Measurements from ENCODE around the gene ZNF622.

ZNF622 gene, protein sequence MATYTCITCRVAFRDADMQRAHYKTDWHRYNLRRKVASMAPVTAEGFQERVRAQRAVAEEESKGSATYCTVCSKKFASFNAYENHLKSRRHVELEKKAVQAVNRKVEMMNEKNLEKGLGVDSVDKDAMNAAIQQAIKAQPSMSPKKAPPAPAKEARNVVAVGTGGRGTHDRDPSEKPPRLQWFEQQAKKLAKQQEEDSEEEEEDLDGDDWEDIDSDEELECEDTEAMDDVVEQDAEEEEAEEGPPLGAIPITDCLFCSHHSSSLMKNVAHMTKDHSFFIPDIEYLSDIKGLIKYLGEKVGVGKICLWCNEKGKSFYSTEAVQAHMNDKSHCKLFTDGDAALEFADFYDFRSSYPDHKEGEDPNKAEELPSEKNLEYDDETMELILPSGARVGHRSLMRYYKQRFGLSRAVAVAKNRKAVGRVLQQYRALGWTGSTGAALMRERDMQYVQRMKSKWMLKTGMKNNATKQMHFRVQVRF

GRCh38 chr5:16465544-16466432, at the start of gene ZNF622:
Gene ZNF622 (minus strand): TSS chr5:16465800. CDS start chr5:16465665, 135 bp downstream.
- peak; percentile 89 for DNase-seq (ENCODE audit: low spot score)

- DNase-seq (ENCODE audit: low spot score), result no peak
Measured at GRCh38 chr5:16510098-16510497, 44.5 kb upstream of the ZNF622 start.

DNA sequence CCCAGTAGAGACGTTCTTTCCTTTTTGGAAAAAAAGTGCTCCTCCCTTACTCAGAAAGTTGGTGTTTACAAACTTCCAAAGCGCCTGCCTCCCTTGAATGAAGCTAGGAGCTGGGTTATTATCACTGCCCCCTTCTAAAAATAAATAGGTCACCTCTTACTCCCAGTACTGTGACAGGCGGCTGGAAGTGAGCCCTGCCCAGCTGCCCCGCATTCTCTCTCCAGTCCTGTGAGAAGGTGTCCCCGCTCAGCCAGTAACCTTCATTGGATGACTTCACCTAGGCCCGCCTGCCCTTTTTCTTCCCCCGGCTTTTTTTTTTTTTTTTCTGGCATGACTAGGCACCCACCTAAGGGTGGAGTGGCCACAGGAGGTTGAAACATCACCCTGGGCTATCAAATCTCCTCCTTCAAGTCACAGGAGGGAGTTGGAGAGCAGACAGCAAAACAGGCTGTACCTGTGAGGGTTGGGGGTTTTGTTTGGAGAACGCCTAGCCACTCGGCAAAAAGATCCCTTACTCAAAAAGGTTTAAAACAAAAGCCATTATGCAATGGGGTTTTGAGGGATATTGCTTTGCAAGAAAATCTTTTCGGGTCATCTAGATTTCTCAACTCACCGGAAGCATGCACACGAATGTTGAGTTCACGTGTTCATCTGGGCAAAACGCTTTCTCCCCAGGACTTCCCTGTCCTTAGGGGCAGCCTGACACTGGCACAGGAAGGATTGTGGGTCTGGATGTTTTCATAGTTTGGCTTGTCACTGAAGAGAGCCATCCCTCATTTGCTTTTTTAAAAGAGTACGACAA, 43.3 kb upstream of the ZNF622 start:
- no peak for DNase-seq (ENCODE audit: low spot score)

DNA sequence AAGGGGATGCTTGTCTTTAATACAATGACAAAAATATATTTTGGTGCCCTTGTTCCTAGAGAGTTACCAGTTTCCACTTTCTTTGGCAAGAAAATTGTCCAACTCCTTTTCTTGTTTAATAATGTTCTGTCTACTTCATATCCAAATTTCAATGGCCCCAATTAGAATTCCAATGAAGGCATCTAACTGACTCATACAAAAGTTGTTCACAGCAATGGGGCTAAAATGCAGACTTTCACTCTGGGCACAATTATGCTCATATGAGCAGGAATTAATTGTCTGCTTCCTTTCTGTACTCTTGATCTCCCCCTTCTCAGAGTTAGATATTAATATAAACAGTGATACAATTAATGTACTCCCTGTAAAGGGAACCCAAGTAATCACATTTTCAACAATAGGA, 42.1 kb upstream of the ZNF622 start:
- no peak for DNase-seq (ENCODE audit: low spot score)

GRCh38 chr5:16505904-16506303, 40.3 kb upstream of the ZNF622 start:
- DNase-seq (ENCODE audit: low spot score), result no peak

DNA sequence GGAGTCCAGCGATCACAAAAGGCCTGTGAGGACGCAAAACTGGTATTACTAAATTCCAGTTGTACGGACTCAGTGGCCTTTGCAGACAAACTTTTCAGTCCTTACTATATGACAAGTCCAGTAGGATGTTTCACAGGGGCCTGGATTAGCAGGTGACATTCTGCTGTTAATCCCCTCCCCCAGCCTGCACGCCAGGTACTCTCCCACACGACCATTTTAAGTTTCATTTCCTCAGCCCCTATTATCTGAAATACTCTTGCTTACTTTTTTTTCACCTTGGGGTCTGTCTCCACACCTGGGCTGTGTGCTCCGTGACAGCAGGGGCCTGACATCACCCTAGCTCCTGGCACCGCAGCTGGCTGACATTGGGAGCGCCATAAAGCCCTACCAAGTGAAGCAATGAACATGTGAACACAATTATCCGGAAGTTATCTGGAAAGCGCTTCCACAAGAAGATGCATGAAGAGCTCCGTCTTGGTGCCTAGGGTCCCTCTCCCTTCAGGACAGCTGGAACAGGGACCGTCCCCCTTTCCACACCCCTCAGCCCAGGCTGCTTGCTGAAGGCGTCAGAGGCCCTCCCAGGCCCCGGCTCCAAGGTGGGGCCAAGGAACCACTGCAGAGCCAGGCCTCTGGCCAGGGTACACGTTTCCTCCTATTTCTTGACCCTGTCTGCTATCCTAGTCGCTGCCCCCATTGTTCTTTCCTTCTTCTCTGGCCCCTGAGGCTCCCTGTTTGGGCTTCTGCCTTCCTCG, 39.7 kb upstream of the ZNF622 start:
- no peak for DNase-seq (ENCODE audit: low spot score)

DNA sequence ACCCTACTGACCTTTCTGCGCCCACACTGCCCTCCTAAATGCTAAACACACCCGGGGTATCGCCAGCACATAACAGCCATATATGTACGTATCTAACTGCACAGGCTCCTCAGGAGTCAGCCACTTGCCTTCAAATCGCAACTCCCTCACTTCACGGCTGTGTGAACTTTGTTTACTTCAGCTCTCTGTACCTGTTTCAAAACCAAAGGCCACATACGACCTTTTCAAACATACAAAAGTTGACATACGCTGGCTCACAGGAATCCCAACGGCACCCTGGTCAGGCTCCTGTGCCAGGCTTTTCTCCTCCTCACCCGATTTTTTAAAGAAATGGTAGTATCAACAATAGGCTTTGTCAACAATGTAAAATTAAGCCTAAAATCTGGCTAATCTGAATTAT, 39.0 kb upstream of the ZNF622 start:
- no peak for DNase-seq (ENCODE audit: low spot score)

DNA sequence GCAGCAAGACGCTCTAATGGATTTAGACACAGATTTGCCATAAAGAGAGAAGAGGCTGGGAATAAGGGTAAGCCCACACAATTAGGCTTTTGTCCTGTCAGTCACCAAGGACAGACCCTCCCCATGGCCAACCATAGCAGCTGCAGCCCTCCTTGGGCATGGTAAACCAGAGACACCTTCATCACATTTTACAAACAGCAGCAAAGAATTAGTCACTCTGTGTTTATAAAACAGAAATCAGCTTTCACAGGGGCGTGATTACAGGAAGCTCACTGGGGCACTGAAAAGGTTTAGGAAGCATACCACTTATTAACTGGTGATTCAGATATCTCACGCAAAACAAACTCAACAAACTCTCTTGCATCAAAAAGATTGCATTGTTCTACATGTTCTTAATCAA, 37.3 kb upstream of the ZNF622 start:
- DNase-seq (ENCODE audit: low spot score), result no peak

DNA sequence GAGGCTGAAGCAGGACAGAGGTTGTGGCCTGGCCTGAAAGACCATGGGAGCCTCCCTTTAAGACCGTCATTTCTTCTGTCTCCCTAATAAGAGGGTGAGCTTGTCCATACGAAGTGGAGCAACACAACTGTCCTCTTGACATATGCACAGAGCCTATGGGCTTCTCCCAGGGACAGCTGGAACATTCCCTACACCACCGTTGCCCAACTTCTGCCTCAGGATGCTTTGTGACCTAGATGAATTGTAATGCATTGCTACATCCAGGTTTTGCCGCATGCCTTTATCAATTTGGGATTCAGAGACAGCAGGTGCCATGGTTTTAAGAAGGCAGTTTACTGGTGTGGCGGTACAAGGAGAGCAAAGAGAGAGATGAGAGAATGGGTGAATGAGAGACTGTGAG, 34.4 kb upstream of the ZNF622 start:
- no peak for DNase-seq (ENCODE audit: low spot score)

DNA sequence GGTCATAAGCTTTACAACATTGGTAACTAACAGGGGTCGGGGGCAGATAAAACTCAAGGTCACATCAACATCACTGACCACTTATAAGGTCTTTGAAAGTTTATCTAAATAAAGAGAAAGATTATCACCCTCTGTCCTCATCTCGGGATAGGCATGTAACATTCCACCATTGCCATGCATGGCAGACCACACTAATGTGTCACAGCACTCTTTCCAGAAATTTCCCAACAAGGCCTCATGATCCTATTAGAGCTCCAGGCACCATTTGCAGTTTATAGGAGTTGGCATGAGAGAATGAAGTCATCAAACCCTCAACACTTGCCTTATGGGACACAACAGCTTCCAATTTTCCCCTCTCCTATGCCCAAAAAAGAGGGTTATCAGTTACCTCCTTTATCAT, 31.9 kb upstream of the ZNF622 start:
- no peak for DNase-seq (ENCODE audit: low spot score)

DNA sequence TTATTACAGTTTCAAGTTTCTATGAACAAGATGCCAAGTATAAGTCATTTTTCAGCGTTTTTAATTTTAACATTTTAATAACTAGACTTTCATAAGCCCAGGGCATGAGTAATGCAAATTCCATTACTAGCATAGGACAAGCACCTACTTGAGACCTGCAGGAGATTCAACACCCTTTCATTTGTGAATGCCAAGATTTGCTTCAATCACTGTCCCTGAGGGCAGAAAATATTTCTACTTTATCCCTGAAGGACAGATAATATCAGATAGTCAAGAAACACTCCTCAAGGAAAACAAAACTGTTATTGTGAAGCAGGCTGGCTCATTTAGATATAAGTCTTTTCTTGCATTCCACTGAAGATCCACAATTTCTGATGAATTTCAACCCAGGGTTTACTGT, 27.7 kb upstream of the ZNF622 start:
- DNase-seq (ENCODE audit: low spot score), result no peak

DNA sequence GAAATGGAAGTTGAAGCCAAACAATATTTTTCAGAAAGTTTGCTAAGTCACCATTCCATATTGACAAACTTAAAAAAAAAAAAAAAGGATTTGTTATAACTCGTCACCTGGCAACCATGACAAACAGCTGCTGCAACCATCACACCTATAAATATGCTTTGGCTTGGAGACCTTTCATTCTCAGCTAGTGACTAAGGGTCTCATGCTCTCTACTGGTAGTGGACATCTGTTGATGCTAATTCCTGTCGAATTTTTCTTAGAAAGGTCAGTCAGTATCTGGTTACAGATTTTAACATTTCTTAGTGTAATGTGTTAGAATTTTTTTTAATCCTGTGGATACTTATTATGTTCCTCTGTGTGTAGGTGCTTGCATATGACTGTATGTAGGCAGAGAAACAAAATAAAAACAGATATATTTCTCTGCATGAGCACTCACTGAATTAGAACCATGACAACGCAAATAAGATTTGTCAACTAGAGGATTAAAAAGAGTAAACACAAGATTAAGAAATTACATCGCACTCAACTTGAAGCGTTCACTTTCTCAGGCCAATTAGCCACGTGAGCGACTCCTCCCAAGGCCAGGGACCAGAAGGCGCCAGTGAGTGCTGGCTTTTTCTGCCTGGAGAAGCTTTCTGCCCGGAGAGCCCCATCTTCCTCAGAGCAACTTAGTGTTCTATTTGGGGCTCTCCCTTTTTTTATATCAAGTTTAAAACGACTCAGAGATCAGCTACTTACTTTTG, 27.0 kb upstream of the ZNF622 start:
- DNase-seq (ENCODE audit: low spot score), result peak; percentile 32

GRCh38 chr5:16490911-16491310, 25.3 kb upstream of the ZNF622 start:
- no peak for DNase-seq (ENCODE audit: low spot score)

GRCh38 chr5:16489322-16489791, 23.8 kb upstream of the ZNF622 start:
- peak; percentile 36 for DNase-seq (ENCODE audit: low spot score)

GRCh38 chr5:16487456-16487855, 21.9 kb upstream of the ZNF622 start:
- DNase-seq (ENCODE audit: low spot score), result no peak

DNA sequence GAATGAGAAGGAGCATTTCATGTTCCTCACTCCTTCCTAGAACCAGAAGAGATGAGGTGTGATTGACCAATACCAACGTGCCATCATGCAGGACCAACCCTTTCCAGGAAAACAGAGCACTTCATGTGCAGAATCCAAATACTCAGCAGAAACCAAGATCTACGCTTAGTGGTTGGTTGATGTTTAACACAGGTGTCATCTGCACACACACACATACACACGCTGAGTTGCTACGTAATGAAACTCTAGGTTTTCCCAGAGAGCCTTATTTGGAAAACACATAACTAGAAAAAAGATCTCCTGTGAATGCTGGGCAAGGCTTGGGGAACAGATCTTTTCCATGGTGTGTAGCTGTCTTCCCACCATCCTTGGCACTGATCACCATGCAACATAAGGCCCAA, 21.1 kb upstream of the ZNF622 start:
- no peak for DNase-seq (ENCODE audit: low spot score)

DNA sequence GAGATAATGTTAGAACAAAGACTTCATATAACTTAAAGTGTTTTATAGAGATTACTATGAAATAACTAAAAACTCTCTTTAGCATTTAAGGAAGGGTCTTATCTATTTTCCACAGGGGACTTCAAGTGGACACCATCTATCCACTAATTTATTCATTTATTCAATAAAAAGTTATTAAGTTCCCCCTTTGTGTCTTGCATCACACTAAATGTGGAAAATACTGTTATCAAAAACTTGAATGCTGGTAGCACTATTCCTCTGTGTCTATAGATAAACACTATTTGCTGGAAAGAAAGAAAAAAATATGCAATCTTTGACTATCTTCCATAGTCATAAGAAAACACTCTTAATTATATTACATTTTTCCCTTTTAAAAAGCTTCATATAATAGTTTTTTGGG, 20.1 kb upstream of the ZNF622 start:
- DNase-seq (ENCODE audit: low spot score), result no peak

- no peak for DNase-seq (ENCODE audit: low spot score)
Measured at GRCh38 chr5:16484081-16484480, 18.5 kb upstream of the ZNF622 start.

- DNase-seq (ENCODE audit: low spot score), result no peak
Measured at GRCh38 chr5:16483361-16483760, 17.8 kb upstream of the ZNF622 start.

GRCh38 chr5:16482891-16483290, 17.3 kb upstream of the ZNF622 start:
- no peak for DNase-seq (ENCODE audit: low spot score)
